ENCODE results near the gene RABGAP1L.
"Not testable (repeated sequence)": the region's sequence is repeated elsewhere in the genome, so short reads cannot be mapped to it uniquely, and the experiment has no call there.

Gene RABGAP1L

DNA sequence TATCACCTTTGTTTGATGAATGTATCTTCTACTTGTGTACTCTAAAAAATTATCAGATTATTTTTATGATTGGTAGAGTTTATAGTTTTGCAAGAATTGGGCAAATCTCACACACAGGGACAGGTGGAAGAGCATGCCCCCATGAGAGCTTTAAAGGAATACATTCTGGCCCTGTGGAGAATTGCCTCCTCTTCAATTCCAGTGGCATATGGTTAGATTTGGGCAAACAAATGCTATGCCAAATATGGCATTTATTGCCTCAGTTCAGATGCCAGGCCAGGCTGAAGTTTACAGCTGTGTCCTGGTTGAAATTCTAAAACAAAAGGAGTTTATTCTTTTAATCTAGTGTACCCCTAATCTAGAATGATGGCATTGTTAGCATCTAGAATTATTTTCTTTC is 678.1 kb downstream of the RABGAP1L start:
- no peak for DNase-seq

DNA sequence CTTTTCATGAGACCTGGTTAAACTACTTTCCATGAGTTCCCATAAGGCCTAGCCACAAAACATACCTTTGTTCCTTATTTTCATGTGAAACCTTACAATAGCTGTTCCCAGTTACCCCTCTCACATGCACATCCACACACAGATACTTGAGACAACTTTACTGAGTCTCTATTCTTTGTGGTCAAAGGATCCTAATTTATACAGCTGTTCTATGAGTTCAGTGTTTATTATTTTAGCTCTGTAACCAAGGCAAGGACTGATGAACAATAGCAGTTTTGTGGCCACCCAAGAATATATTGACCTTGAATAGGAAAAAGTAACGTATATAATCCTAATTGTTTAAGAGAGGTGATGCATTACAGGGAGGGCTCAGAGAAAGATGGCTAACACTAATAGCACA is 679.9 kb downstream of the RABGAP1L start:
- no peak for DNase-seq

DNA sequence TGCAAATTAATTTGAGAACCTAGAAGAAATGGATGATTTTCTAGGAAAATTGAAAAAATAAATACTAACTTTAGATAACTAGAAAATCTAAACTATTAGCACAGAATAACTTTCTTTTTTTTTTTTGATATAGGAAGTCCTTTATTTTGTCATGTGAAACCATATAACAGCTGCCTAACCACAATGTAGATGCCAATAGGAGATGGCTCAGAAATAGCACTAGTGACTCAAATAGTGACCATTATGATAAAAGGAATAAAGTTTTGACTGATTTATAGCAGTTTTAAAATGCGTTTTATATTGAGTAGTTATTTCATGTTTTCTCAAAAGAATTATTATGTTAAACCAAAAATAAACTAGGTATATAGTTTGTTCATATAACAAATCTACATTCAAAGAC is 682.4 kb downstream of the RABGAP1L start:
- DNase-seq: no peak

DNA sequence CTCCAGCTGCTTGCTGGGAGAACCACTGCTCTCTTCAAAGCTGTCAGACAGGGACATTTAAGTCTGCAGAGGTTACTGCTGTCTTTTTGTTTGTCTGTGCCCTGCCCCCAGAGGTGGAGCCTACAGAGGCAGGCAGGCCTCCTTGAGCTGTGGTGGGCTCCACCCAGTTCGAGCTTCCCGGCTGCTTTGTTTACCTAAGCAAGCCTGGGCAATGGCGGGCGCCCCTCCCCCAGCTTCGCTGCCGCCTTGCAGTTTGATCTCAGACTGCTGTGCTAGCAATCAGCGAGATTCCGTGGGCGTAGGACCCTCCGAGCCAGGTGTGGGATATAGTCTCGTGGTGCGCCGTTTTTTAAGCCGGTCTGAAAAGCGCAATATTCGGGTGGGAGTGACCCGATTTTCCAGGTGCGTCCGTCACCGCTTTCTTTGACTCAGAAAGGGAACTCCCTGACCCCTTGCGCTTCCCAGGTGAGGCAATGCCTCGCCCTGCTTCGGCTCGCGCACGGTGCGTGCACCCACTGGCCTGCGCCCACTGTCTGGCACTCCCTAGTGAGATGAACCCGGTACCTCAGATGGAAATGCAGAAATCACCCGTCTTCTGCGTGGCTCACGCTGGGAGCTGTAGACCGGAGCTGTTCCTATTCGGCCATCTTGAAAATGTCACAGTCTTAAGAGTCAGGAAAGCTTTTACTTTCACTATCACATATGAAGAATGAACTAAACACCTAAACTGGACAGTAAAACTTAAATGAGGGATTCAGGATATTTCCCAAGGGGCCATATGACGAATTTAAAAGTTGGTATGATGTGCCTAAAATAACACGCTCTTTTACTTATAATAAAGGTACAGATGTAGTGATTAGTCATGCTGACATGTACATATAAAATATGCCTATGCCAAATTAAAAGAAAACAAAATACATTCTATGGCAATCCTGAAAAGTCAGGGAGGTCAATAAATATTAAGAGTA is 689.6 kb downstream of the RABGAP1L start:
- peak; percentile 30 for DNase-seq

DNA sequence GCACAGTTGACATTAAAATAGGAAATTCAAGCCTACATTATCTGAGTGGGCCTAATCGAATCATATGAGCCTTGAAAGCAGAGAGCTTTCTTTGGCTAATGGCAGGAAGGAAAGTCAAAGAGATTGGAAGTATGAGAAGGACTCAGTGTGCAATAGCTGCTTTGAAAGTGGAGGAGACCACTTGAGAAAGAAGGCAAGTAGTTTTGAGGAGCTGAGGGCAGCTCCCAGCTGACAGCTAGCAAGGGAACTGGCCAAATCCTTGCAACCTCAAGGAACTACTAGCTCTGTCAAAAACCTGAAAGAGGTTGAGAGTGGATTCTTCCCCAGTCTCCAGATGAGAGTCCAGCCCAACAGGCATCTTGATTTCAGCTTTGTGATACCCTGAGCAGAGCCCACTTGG is 691.4 kb downstream of the RABGAP1L start:
- DNase-seq: no peak

DNA sequence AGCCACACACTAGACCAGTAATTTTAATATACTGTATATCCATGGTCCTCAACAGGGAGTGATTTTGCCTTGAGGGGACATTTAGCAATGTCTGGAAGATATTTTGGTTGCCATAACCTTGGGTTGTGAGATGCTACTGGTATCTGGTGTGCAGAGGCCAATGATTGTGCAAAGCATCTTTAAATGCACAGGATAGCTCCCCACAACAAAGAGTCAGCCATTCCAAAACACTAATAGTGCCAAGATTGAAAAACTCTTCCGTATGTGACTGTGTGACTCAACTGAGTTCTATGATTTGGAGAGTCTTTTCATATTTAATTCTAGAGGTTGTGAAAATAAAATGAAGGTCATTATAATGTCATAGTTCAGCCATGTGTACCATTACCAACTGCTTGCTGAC is 699.0 kb downstream of the RABGAP1L start:
- no peak for DNase-seq

DNA sequence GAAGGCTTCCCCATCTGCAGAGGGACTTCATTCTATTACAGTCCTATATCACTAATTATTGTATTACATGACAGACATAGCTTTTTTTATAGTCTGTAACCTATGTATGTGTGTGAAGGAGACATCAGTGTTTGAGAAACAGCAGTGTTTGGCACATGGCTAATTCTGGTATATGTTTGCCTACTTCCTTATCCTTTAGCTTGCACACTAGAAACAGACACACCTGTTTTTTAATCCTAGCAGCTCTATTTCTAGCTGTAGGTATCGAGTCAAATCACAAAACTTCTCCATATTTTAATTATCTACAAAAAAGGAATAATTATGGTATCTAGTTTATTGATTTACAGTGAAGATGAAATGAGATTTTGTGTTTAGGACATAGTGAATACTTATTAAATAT is 711.0 kb downstream of the RABGAP1L start:
- no peak for DNase-seq

DNA sequence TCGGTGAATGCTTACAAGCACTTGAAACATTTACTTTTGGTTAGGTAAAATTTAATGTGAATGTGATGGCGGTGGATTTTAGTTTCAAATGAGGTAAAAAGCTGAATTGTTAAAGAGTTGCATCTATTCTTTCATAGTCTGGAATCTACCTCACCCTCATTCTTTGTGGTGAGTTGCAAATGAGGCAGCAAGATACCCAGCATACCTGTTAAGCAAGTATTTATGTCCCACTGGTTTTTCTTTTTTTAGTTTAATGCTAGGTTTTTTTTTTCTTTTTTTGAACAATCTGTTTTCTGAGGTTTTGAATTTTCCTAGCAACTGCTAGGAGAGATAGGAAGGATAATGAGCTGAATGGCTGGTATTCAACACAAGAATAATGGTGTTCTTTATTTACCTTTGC is 712.6 kb downstream of the RABGAP1L start:
- DNase-seq: no peak

DNA sequence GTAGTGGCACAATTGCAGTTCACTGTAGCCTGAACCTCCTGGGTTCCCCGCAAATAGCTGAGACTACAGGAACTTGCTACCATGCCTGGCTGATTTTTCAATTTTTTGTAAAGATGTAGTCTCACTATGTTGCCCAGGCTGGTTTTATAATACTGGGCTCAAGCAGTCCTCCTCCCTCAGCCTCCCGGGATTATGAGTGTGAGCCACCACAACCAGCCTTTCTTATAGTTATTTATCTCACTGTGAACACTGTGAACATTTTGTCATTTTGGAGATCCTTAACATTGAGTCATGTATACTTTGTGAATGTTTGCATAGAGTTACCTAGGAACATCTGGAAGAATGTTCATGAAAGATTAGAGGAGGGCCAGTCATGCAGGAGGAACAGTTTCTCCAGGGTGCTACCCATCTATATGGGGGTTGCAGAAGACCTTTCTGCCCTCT is 713.3 kb downstream of the RABGAP1L start:
- no peak for DNase-seq

DNA sequence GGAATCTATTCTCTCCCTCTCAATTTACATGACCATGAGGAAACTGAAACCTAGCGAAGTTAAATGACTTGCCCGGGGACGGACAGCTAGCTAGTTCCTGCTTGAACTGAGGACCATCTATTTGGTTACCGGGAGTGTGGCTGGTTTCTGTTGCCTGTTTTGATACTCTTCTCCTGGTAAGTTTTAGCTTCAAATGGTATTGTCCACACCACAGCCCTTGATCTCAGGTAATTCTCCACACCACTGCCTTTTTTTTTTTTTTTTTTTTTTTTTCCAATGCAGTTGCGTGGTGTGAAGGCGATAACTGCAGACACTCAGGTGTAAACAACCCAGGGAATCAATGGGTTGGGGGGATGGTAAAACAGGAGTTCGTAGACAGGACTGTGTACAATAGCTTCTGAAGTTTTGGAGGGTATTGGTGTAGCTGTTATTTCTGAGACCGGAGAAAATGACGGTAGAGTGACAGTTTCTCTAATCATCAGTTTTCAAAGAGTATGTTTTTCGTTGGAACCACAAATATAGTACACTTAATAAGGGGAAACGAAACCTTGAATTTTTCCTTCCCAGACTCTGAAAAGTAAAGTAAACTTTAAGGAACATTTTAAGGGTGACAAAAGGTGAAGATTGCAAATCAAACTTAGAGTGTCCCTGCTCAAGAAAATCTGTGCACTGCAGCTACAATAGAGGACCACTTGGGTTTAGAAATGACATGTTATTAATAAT is 715.2 kb downstream of the RABGAP1L start:
- DNase-seq: peak; percentile 39

DNA sequence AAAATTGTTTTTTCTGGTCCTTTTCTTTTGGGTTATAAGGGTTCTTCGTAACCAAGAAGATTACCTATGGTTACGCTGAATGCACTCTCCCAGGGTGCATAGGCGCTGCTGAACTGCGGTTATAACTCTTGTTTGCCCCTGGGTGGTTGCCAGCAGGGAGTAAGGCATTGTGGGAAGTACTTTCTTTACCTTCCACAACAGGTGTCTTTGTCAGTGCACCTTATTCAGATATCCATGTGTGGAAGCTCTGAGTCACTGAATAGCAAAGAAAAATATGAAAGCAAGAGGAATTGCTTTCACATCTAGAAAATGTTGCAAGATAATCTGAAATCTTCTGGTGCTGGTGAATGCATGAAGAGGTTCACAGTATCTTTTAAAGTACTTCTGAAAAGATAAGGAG is 716.0 kb downstream of the RABGAP1L start:
- peak; percentile 97 for DNase-seq

DNA sequence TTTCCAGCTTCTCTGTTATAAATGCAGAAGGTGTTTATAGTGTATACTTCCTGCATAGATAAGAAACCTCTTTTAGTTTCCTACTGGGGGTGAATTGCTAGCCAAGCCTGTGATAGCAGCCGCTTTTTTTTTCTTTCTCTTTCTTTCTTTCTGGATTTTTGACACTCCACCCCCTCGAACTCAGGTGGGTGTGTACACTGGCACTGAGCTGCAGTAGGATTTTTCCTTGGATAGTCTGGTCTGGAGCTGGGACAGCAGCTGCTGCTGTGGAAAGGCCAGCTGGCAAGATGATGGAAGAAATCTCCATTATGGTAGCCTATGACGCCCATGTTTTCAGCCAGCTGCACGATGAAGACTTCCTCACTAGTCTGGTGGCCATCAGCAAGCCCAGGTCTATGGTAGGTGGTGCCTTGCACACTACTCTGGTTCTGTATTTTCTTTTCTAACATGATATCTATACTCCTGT is 717.9 kb downstream of the RABGAP1L start:
- DNase-seq: peak; percentile 78

DNA sequence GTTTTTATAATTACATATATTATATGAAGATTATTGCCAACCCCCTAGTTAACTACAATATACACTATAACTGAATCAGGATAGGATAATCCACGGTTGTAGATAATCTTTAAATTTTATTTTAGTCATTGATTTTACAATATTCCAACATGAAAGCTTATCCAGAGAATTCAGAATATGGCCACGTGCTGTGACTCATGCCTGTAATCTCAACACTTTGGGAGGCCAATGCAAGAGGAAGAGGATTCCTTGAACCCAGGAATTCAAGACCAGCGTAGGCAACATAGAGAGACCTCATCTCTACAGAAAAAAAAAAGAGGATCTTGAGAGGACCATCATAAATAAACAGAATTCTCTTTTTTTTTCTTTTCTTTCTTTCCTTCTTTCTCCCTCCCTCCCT is 720.9 kb downstream of the RABGAP1L start:
- DNase-seq: no peak

DNA sequence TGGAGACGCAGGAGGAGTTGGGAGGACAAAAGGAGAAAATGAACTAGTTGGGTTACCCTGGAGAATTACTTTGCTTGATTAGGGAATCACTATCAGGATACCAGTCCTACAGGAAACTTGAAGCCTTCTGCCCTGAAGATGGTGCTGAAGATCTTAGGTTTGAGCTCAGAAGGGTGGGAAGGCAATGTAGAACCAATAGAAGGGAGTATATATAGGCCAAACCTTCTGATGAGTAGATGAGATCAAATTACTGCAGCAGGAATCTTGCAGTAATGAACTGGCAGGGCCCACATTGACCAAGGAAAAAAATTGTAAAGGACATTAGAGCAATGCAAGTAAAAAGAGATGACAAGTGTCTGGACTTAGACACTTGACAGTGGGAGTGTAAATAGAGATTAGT is 724.1 kb downstream of the RABGAP1L start:
- DNase-seq: peak; percentile 27

DNA sequence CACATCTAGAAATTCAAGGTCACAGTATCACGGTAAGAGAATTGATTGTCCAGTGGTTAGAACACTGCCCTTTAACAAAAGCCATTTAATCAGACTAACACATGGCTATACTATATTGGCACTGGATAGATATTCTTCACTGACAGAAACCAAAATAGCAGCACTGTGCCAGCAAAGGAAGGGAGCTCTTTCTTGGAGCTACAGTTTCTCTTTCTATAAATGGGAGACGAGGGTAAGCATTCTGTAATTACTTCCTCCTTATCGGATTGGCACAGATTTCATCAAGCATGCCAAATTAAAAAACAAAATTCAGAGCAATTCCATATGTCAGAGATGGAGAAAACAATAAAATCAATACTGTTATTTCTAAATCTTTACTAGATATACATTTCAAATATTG is 724.7 kb downstream of the RABGAP1L start:
- DNase-seq: no peak

DNA sequence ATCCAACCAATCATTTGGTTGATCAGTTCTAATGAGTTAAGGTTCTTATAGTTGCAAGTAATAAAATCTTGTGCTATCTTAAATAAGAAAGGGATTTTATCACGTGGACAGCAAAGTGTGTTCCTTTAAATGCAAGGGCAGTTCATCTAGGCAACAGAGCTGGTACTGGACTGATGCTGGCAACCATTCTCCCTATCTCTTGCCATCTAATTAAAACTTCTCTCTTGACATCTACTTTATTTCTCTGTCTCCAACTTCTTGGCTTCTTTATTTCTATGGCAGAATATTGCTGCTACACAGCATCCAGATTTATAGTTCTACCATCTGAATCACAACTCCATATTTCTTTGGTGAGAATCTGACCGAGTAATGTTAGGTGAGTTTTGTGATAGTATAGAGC is 725.2 kb downstream of the RABGAP1L start:
- no peak for DNase-seq

DNA sequence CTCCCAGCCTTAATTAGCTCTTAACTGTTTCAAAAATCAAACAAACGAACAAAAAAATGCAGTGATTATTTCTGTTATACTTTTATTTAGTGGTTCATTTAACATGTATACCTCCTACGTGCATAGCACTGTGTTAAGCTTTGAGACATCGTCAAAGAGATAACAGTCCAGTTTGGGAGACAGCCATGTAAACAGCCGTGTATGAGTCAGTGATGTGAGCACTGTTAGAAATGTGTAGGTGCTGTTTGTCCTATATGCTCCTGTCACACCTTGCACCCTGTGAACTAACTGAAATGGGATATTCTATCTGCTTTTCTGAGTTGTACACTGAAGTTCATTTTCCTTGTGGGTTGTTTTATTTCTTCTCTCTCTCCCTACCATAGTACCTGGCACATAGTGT is 730.7 kb downstream of the RABGAP1L start:
- DNase-seq: no peak

DNA sequence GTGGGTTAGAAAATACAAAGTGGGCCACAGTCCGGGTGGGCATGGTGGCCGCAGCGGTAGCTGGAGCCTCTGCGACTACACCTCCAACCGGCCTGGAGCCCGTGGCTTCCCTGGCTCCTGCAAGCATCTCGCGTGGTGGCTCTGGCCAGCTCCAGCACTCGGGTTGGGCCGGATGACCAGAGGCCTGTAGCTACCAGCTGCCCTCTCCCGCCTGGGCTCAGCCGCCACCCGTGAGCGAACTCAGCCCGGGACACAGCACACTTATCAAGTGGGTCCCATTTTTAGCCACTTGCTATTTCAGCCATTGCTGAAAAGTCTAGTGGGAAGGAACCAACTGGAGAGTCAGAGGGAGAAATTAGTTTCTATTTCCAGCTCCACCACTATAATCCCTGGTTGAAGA is 732.7 kb downstream of the RABGAP1L start:
- no peak for DNase-seq

DNA sequence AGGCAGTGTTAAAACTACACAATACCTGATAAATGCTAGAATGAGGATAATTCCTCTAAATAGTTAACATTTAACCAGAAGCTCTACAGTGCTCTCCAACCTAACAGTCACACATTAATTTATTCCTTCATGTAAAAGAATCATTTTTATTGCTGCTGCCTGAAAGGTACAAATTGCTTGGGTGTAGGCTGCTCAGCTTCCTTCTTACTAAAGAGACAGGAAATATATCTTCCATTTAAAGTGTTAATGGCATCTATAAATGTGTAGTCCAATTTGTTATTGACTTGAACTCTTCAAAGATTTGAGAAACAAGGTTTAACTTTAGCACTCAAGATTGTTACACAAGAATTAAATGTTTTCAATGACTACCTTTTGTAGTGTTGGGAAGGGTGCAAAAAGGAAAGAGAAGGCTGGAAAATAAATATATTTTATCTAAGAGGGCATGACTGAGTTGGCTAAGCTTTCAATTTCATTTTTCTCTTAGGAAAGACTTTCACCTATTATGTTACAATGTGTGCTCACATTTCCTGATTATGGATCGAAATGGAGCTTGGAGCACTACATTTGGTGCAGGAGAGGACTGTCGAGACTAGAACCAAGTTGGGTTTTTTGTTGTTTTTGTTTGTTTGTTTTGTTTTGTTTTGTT is 734.9 kb downstream of the RABGAP1L start:
- no peak for DNase-seq

DNA sequence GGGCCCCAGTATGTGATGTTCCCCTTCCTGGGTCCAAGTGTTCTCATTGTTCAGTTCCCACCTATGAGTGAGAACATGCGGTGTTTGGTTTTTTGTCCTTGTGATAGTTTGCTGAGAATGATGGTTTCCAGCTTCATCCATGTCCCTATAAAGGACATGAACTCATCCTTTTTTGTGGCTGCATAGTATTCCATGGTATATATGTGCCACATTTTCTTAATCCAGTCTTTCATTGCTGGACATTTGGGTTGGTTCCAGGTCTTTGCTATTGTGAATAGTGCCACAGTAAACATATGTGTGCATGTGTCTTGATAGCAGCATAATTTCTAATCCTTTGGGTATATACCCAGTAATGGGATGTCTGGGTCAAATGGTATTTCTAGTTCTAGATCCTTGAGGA is 736.3 kb downstream of the RABGAP1L start:
- not testable (repeated sequence) for DNase-seq

DNA sequence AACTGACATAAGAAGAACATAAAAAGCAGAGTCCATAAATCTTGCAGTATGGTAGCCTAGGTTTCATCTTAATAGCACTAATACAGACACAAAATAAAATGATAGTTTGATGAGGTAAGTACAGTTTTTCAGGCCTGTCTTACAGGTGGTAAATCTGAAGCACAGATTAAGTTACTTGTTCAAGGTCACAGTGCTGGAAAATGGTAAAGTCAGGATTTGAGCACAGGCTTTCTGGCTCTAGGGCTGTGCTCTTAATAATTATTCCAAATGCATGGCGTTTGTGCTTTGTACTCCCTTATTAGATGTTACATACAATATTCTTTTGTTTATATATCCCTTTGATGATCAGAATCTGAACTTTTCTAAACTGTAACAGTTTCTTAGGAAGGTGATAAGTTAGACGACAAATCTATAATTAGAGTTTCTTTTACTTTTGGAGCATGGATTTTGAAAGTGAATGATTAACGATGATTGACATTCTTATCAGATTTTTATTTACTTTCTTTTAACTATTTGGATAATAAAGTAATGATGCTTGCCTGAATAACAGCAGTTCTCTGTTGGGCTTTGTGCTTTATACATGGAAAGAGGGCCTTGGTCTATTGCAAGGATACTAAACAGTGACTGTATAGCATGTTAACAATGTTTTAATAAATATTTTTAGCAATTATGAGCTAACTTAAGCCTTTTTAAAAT is 738.9 kb downstream of the RABGAP1L start:
- no peak for DNase-seq

DNA sequence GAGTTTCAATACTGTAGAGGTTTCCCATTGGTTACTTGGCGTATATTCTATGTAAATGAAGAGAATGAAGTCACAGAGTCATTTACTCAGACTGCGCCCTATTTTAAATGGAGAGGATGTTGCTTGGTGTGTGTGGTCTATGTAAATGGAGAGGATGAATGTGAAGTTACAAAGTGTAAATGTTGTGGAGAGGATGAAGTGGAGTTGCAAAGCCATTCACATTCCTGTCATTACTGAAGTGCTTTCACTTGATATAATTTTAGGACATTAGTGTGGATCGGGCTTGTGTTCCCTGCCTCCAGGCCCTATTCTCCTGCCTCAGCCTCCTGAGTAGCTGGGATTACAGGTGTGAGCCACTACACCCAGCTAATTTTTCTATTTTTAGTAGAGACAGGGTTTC is 741.0 kb downstream of the RABGAP1L start:
- no peak for DNase-seq

DNA sequence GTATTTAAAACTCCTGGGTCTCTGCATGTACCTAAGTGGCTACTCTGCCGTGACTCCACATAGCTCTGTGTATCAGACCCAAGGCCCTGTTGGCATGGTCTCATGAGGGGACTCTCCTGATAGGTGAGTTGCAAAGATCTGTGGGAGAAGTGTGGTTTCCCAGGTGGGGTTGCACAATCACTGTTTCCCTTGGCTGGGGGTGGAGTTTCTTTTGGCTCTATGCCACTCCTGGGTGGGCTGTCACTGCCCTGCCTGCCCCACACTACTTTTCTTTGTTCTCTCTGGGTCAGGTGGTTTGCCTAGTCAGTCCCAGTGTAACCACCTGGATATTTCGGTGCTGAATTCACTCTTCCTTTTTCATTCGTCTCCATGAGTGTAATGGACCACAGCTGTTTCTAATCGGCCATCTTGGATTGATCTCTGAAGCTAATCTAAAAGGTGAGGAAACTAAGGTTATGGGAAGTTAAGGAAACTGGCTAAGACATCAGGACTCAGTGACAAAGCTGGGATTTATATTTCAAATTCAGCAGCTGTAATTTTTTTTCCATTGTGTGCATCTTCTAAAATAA is 743.3 kb downstream of the RABGAP1L start:
- no peak for DNase-seq
